Stomach smooth muscle (tissue), 2 donors: ENCODE measurements around the gene SCFD2.
A peak's percentile ranks its signal among the peaks of the same experiment; 100 is the strongest.

Source experiments
- H3K27ac ChIP-seq: one replicate; pipeline ENCODE4 v1.7.0; 2013; ENCODE audit warnings: mild to moderate bottlenecking, low read length, inconsistent platforms
- H3K27me3 ChIP-seq, 2 donors: one replicate each; pipeline ENCODE4 v1.7.0; 2013; ENCODE audit warnings: low read length in 2 of 2; ENCODE audit not compliant: insufficient read depth in 2 of 2, control insufficient read depth in 1 of 2
- H3K36me3 ChIP-seq, 2 donors: one replicate each; pipeline ENCODE4 v1.7.0; 2013; ENCODE audit warnings: low read length in 2 of 2; ENCODE audit not compliant: control insufficient read depth in 2 of 2, insufficient read depth in 2 of 2
- H3K4me1 ChIP-seq: one replicate; pipeline ENCODE4 v1.7.0; 2013; ENCODE audit warnings: low read length; ENCODE audit not compliant: control insufficient read depth, insufficient read depth
- H3K4me3 ChIP-seq, 2 donors: one replicate each; pipeline ENCODE4 v1.7.0; 2013; ENCODE audit warnings: low read length in 2 of 2
- H3K9ac ChIP-seq, 2 donors: one replicate each; pipeline ENCODE4 v1.7.0; 2013; ENCODE audit warnings: low read length in 2 of 2, mild to moderate bottlenecking in 1 of 2
- H3K9me3 ChIP-seq, 2 donors: one replicate each; pipeline ENCODE4 v1.7.0; 2013; ENCODE audit warnings: low read length in 2 of 2; ENCODE audit not compliant: control insufficient read depth in 2 of 2
- donor health status: healthy.
- donor health status: Pancreatic carcinoma.

The SCFD2 gene

DNA sequence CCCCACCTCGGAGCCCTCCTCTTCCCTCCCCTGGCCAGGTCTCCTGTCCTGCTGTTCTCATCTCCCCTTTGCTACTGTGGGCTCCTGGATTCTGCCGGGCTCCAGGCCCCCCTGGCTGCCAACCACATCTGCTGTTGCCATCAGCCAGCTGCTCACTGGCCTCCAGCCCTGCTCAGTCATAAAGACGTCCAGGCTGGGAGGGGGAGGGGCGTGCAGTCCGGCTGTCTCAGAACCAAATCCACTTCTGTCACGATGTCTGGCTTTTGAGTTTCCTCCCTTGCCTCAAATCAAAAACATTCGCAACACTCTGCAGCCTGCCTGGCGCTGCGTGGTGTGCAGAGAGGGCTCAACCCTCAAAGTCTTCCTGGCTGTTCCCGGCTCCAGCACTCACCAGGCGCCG, 496.7 kb downstream of the SCFD2 start:
- Histone ChIP-seq H3K9me3 (no peaks in the 10 kb centered on the region), H3K4me1 (peaks cover 30% of the 10 kb centered on the region), H3K9ac (no peak overlapping the region), H3K27me3 (no peaks in the 10 kb centered on the region), H3K4me3 (no peak overlapping the region), H3K27ac (no peak overlapping the region), H3K36me3 (peaks cover 0 to 4% of the 10 kb centered on the region in 2 donors)

DNA sequence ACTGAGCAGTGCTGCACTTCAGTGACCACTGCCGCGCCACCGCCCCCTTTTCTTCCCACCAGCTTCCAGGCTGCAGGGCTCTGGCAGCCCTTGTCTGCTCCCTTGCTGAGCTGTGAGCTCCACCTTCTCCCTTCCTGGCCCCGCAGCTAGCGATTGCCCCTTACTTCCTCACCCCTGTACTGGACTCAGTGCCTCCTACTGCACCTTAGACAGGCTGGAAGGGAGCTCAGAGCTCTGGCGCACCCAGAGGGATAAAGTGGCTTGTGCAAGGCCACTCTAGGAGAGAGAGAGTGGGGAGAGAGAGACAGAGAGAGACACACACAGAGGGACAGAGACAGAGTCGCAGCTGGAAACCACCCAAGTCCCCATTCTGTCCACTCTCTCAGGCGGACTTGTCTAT, 497.7 kb downstream of the SCFD2 start:
- no peak overlapping the region for H3K4me3 ChIP-seq
- H3K9me3 ChIP-seq, result no peaks in the 10 kb centered on the region
- H3K27ac ChIP-seq, result no peak overlapping the region
- peaks cover 33% of the 10 kb centered on the region for H3K4me1 ChIP-seq
- H3K9ac ChIP-seq, result no peak overlapping the region
- peaks cover 0 to 4% of the 10 kb centered on the region in 2 donors for H3K27me3 ChIP-seq
- H3K36me3 ChIP-seq, result peaks cover 0 to 4% of the 10 kb centered on the region in 2 donors

DNA sequence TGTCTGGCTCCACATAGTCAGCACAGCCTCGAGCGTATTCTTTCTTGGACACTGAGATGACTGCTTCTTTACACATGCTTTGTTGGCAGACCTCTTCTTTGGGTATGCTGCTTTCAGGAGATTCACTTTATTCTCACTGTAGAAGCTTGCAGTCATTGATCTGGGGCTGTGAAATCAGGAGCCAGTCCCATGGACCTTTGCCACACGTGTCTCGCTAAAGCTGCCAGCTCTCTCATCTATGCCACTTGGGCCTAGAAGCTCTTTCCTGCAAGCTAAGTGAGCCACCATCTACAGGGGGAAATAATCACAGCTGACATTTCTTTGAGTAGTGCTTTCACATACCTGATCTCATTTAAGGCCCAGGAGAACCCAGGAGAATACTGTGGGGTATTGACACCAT, 498.7 kb downstream of the SCFD2 start:
- H3K9ac ChIP-seq, result no peak overlapping the region
- H3K9me3 ChIP-seq, result no peaks in the 10 kb centered on the region
- no peak overlapping the region for H3K27ac ChIP-seq
- H3K4me1 ChIP-seq, result peaks cover 42% of the 10 kb centered on the region
- peaks cover 0 to 13% of the 10 kb centered on the region in 2 donors for H3K27me3 ChIP-seq
- peaks cover 0 to 4% of the 10 kb centered on the region in 2 donors for H3K36me3 ChIP-seq
- no peak overlapping the region for H3K4me3 ChIP-seq

DNA sequence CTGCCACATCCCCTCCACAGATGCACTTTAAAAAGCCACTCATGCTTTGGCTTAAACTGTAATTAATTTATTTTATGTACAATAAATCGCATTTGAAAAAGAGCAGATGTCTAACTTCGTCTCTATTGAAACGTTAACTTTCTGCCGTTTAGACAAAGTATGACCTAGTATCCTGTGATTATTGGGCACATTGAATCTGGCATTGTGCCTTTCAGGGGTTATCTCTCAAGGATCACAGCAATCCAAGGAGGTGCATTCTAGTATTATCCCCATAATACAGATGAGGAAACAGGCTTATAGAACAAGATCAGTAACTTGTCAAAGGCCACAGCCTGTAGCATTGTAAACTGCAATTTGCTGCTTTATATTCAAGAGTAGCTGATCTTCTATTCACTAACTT, 499.1 kb downstream of the SCFD2 start:
- Histone ChIP-seq H3K9me3 (no peaks in the 10 kb centered on the region), H3K27me3 (peaks cover 0 to 13% of the 10 kb centered on the region in 2 donors), H3K9ac (no peak overlapping the region), H3K4me3 (no peak overlapping the region), H3K4me1 (peaks cover 44% of the 10 kb centered on the region), H3K36me3 (peaks cover 0 to 4% of the 10 kb centered on the region in 2 donors), H3K27ac (no peak overlapping the region)

DNA sequence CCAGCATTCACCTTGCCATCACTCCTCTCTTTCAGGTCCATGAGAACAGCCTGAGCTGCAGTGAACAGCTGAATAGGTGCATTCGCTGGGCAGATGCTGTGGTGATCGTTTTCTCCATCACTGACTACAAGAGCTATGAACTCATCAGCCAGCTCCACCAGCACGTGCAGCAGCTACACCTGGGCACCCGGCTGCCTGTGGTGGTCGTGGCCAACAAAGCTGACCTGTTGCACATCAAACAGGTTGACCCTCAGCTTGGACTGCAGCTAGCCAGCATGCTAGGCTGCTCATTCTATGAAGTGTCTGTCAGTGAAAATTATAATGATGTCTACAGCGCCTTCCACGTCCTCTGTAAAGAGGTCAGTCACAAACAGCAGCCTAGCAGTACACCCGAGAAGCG, 500.6 kb downstream of the SCFD2 start:
- Histone ChIP-seq H3K9ac (no peak overlapping the region), H3K27ac (no peak overlapping the region), H3K4me1 (peaks cover 49% of the 10 kb centered on the region), H3K27me3 (peaks cover 0 to 13% of the 10 kb centered on the region in 2 donors), H3K36me3 (peaks cover 0 to 4% of the 10 kb centered on the region in 2 donors), H3K4me3 (no peak overlapping the region), H3K9me3 (no peaks in the 10 kb centered on the region)

DNA sequence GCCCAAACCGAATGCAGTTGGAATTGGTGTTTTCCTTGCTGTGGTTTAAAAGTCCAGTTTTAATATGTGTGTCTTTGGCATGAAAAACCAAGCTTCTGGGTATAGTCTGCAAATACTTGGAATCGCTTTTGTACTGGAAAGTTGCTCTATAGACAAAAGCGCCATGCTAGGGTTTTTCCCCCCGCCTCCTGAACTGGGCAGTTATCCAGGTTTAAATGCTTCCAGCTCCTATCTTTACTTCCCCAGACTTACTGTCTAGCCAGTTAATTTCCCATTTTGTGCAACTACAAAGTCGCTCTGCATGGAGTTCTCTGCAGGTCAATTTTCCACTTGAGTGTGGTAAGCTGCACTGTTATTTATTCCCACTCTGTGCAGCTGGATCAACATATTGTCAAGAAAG, 501.1 kb downstream of the SCFD2 start:
- Histone ChIP-seq H3K9ac (no peak overlapping the region), H3K27me3 (peaks cover 0 to 13% of the 10 kb centered on the region in 2 donors), H3K4me1 (peaks cover 44% of the 10 kb centered on the region), H3K4me3 (no peak overlapping the region), H3K9me3 (no peaks in the 10 kb centered on the region), H3K27ac (no peak overlapping the region), H3K36me3 (peaks cover 0 to 4% of the 10 kb centered on the region in 2 donors)

DNA sequence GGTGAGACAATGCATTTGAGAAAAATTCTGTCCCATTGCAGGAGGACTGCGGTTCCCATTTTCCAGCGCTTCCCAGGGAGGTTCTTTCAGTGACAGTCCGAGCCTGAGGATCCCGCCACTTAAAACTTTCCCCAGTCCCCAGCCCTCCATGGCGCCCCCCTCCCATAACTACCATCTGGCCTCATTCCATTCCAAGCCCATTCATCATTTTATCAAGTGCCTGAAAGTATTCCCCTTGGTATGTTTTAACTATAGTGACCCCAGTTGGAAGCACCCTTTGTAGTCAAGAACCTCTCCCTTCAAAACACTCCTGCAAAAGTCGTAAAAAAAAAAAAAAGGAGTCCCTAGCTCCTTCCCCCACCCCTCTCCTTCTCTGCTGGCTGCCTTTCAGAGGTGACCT, 502.5 kb downstream of the SCFD2 start:
- no peak overlapping the region for H3K9ac ChIP-seq
- H3K27me3 ChIP-seq, result peaks cover 0 to 13% of the 10 kb centered on the region in 2 donors
- peak overlapping the region in 1 of 2 donors; percentile 79 for H3K4me3 ChIP-seq
- H3K36me3 ChIP-seq, result peaks cover 0 to 4% of the 10 kb centered on the region in 2 donors
- H3K9me3 ChIP-seq, result no peaks in the 10 kb centered on the region
- peak overlapping the region; percentile 49 for H3K27ac ChIP-seq
- H3K4me1 ChIP-seq, result peaks cover 30% of the 10 kb centered on the region

DNA sequence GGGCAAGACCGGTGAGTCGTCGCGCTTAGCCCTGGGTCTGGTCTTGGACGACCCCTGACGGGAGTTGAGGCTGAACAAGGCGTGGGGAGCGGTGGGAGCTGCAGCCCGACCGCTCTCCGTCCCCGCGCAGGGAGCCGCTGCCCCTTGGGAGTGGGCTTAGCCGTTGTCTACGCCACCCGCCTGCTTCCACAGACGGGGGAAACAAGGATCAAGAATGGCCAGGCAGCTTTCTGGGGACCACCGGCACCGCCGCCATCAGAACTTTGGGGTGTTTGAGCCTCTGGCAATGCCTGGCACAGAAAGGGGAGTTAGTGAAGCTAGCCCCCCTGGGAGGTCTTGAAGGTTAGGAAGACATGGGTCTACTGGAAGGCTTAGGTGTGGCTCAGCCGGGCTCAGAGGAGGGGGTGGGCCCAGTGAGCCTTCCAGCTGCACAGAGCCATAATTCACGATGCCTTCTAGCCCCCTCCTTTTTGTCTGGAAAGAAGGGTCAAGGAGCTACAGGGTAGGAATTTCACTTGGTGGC, 503.2 kb downstream of the SCFD2 start:
- Histone ChIP-seq H3K36me3 (peaks cover 0 to 4% of the 10 kb centered on the region in 2 donors), H3K27ac (peak overlapping the region; percentile 49), H3K4me1 (peaks cover 26% of the 10 kb centered on the region), H3K9me3 (peaks cover 0 to 4% of the 10 kb centered on the region in 2 donors), H3K9ac (peak overlapping the region in 1 of 2 donors; percentile 36), H3K27me3 (peaks cover 0 to 13% of the 10 kb centered on the region in 2 donors), H3K4me3 (peak overlapping the region; percentile 58 to 79)

DNA sequence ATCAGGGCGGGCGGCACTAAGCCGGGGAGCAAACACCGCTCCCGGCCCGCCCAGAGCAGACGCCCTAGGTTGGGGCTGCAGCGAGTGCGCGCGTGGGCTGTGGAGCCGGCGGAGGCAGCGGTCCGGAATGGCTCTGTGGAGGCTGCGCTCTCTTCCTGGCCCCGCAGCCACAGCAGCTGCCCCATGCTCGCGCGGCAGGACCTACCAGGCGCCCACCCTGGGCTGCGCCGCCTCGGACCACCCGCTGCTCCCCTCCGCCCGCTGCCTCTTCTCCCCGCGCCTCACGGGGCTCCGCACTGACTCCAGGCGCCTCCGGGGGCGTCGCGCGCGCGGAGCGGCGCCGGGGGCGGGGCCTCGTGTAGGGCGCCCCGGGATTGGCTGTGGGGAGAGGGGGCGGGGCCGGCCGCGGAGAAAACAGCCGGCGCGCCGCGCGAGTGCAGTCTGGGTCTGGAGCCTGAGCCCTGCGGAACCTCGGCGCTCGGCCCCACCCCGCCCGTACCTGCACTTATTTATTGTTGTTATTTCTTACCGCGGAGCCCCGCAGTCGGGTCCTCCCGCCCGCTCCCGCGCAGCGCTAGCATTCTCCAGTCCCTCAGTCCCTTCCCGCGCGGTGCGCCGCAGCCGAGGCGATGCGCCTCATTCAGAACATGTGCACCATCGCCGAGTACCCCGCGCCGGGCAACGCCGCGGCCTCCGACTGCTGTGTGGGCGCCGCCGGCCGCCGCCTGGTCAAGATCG, 503.8 kb downstream of the SCFD2 start, which contains the start of gene RASL11B:
TSS of gene RASL11B (plus strand) at position 439 of the 738 bp plus-strand sequence. CDS start at position 630, 191 bp downstream.
- Histone ChIP-seq H3K4me1 (peaks cover 26% of the 10 kb centered on the region), H3K27me3 (peaks cover 0 to 13% of the 10 kb centered on the region in 2 donors), H3K4me3 (peak within 1 kb of the TSS; percentile 69 to 79), H3K9me3 (peaks cover 0 to 4% of the 10 kb centered on the region in 2 donors), H3K36me3 (peaks cover 0 to 4% of the 10 kb centered on the region in 2 donors), H3K9ac (peak within 1 kb of the TSS; percentile 28 to 47), H3K27ac (peak within 1 kb of the TSS; percentile 49)

DNA sequence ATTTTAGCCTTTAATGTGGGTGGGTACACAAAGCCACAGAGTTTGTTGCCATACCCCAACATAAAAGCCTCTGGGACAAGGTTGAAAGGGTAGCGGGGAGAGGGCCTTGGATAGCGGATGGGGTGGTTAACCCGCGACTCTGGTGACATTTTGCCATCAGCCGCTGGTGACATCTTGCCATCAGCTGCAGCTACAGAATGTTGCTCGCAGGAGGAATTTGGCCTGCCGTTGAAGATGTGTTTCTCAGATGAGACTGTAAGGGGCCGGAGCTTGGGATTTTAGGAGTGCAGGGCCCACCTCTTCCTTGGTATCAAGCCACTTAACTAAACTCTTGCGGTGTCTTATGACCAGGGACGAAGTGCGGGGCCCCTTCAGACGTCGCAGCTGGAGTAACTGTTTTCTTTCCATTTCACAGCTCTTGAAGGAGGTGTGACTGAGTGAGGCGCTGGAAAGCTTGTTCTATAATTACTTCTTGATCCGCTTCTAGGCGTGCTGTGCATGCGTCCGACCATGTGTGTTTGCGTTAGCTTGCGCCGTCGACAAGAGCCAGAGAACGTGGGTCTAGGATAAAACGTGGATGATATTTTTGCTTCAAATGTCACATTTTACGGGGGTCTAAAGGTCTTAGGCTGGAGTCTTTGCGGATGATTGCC, 504.6 kb downstream of the SCFD2 start:
- peak overlapping the region; percentile 28 to 47 for H3K9ac ChIP-seq
- peaks cover 0 to 13% of the 10 kb centered on the region in 2 donors for H3K27me3 ChIP-seq
- H3K4me3 ChIP-seq, result peak overlapping the region; percentile 69 to 79
- H3K36me3 ChIP-seq, result peaks cover 0 to 4% of the 10 kb centered on the region in 2 donors
- H3K4me1 ChIP-seq, result peaks cover 26% of the 10 kb centered on the region
- no peak overlapping the region for H3K27ac ChIP-seq
- peaks cover 0 to 4% of the 10 kb centered on the region in 2 donors for H3K9me3 ChIP-seq
